HEK293 (cell line): ENCODE data around the gene CASKIN1.

ENCODE experiments used
- EGR2 ChIP-seq: fragments of 450-650 bp; formaldehyde crosslinking; IDR thresholded peaks from 2 replicates; pipeline ENCODE4 v1.5.1; 2016; ENCODE audit warnings: low read depth, missing biosample characterization, missing genetic modification characterization
- IKZF3 ChIP-seq: fragments of 450-650 bp; IDR thresholded peaks from 2 replicates; pipeline ENCODE4 v1.5.0; 2018; ENCODE audit warnings: missing biosample characterization, mild to moderate bottlenecking, missing genetic modification characterization, moderate library complexity
- PRDM1 ChIP-seq: fragments of 450-650 bp; formaldehyde crosslinking; IDR thresholded peaks from 2 replicates; pipeline ENCODE4; 2016; ENCODE audit warnings: missing biosample characterization, missing genetic modification characterization
- PRDM4 ChIP-seq: fragments of 450-650 bp; formaldehyde crosslinking; IDR thresholded peaks from 2 replicates; pipeline ENCODE4 v1.5.1; 2017; ENCODE audit warnings: missing biosample characterization, missing genetic modification characterization
- SALL2 ChIP-seq: fragments of 450-650 bp; formaldehyde crosslinking; IDR thresholded peaks from 2 replicates; pipeline ENCODE4 v1.5.0; 2017; ENCODE audit warnings: missing biosample characterization, mild to moderate bottlenecking, missing genetic modification characterization, borderline replicate concordance
- YY2 ChIP-seq: fragments of 450-650 bp; formaldehyde crosslinking; IDR thresholded peaks from 2 replicates; pipeline ENCODE4 v1.5.1; 2016; ENCODE audit warnings: missing biosample characterization, missing genetic modification characterization
- ZBTB7A ChIP-seq: fragments of 450-650 bp; formaldehyde crosslinking; IDR thresholded peaks from 2 replicates; pipeline ENCODE4 v1.5.1; 2016; ENCODE audit warnings: low read depth, missing biosample characterization, missing genetic modification characterization
- ZFP37 ChIP-seq: fragments of 450-650 bp; formaldehyde crosslinking; IDR thresholded peaks from 2 replicates; pipeline ENCODE4 v1.5.1; 2016; ENCODE audit warnings: missing biosample characterization, missing genetic modification characterization
- ZNF10 ChIP-seq: fragments of 450-650 bp; formaldehyde crosslinking; IDR thresholded peaks from 2 replicates; pipeline ENCODE4 v1.5.1; 2017; ENCODE audit warnings: missing biosample characterization, missing genetic modification characterization
- ZNF112 ChIP-seq: fragments of 450-650 bp; formaldehyde crosslinking; IDR thresholded peaks from 2 replicates; pipeline ENCODE4 v1.5.0; 2017; ENCODE audit warnings: missing biosample characterization, missing genetic modification characterization
- ZNF157 ChIP-seq: fragments of 450-650 bp; formaldehyde crosslinking; IDR thresholded peaks from 2 replicates; pipeline ENCODE4 v1.5.1; 2016; ENCODE audit warnings: missing biosample characterization, missing genetic modification characterization
- ZNF266 ChIP-seq: fragments of 450-650 bp; formaldehyde crosslinking; IDR thresholded peaks from 2 replicates; pipeline ENCODE4 v1.5.1; 2016; ENCODE audit warnings: missing biosample characterization, missing genetic modification characterization, low read depth
- ZNF335 ChIP-seq: fragments of 450-650 bp; formaldehyde crosslinking; conservative IDR thresholded peaks from 2 replicates; pipeline ENCODE4 v1.5.1; 2016; ENCODE audit warnings: missing biosample characterization, missing genetic modification characterization
- ZNF473 ChIP-seq: fragments of 450-650 bp; formaldehyde crosslinking; IDR thresholded peaks from 2 replicates; pipeline ENCODE4 v1.5.1; 2017; ENCODE audit warnings: missing biosample characterization, missing genetic modification characterization
- ZNF48 ChIP-seq: fragments of 450-650 bp; formaldehyde crosslinking; IDR thresholded peaks from 2 replicates; pipeline ENCODE4 v1.5.1; 2016; ENCODE audit warnings: missing biosample characterization, missing genetic modification characterization
- ZNF558 ChIP-seq: fragments of 450-650 bp; formaldehyde crosslinking; IDR thresholded peaks from 2 replicates; pipeline ENCODE4 v1.5.1; 2016; ENCODE audit warnings: missing biosample characterization, missing genetic modification characterization
- ZNF571 ChIP-seq: fragments of 450-650 bp; formaldehyde crosslinking; IDR thresholded peaks from 2 replicates; pipeline ENCODE4 v1.5.0; 2017; ENCODE audit warnings: missing biosample characterization, missing genetic modification characterization
- ZNF658 ChIP-seq: fragments of 450-650 bp; formaldehyde crosslinking; IDR thresholded peaks from 2 replicates; pipeline ENCODE4; 2016; ENCODE audit warnings: missing biosample characterization, missing genetic modification characterization
- ZNF677 ChIP-seq: fragments of 450-650 bp; IDR thresholded peaks from 2 replicates; pipeline ENCODE4 v1.5.0; 2018; ENCODE audit warnings: missing biosample characterization, mild to moderate bottlenecking, missing genetic modification characterization, moderate library complexity
- ZNF792 ChIP-seq: fragments of 450-650 bp; formaldehyde crosslinking; IDR thresholded peaks from 2 replicates; pipeline ENCODE4 v1.5.1; 2016; ENCODE audit warnings: missing biosample characterization, missing genetic modification characterization
- ZNF843 ChIP-seq: fragments of 450-650 bp; formaldehyde crosslinking; IDR thresholded peaks from 2 replicates; pipeline ENCODE4 v1.5.1; 2016; ENCODE audit warnings: missing biosample characterization, missing genetic modification characterization
- ZSCAN23 ChIP-seq: fragments of 450-650 bp; formaldehyde crosslinking; IDR thresholded peaks from 2 replicates; pipeline ENCODE4 v1.5.1; 2016; ENCODE audit warnings: missing biosample characterization, missing genetic modification characterization
- TF ChIP-seq, protein P1 (sequence below): fragments of 450-650 bp; formaldehyde crosslinking; IDR thresholded peaks from 2 replicates; pipeline ENCODE4 v1.5.1; 2016; ENCODE audit warnings: missing biosample characterization, missing genetic modification characterization, low read depth
- TF ChIP-seq, protein P2 (sequence below): fragments of 450-650 bp; formaldehyde crosslinking; IDR thresholded peaks from 2 replicates; pipeline ENCODE4 v1.5.1; 2016; ENCODE audit warnings: missing biosample characterization, missing genetic modification characterization
- TF ChIP-seq, protein P3 (sequence below): fragments of 450-650 bp; formaldehyde crosslinking; IDR thresholded peaks from 2 replicates; pipeline ENCODE4 v1.5.1; 2016; ENCODE audit warnings: missing biosample characterization, missing genetic modification characterization
- TF ChIP-seq, protein P4 (sequence below): fragments of 450-650 bp; formaldehyde crosslinking; IDR thresholded peaks from 2 replicates; pipeline ENCODE4; 2016; ENCODE audit warnings: missing biosample characterization, missing genetic modification characterization
- TF ChIP-seq, protein P5 (sequence below): fragments of 450-650 bp; formaldehyde crosslinking; IDR thresholded peaks from 2 replicates; pipeline ENCODE4 v1.5.1; 2017; ENCODE audit warnings: missing biosample characterization, missing genetic modification characterization

Gene CASKIN1

GRCh38 chr16:2155091-2155950, 41.1 kb downstream of the CASKIN1 start, which contains the start of gene TRAF7 (continued):
- peak; percentile 50; the same call in 1 of the 2 replicates for TF ChIP-seq PRDM4 (tag by site-specific recombination)
- no peak for TF ChIP-seq ZNF792 (tag by site-specific recombination)
- TF ChIP-seq YY2 (tag by site-specific recombination): 0 out of 2 replicates have a peak, but pooled peaks have one; percentile 47
- TF ChIP-seq ZBTB7A (tag by site-specific recombination): 0 out of 2 replicates have a peak, but pooled peaks have one; percentile 55
- TF ChIP-seq, protein P1, sequence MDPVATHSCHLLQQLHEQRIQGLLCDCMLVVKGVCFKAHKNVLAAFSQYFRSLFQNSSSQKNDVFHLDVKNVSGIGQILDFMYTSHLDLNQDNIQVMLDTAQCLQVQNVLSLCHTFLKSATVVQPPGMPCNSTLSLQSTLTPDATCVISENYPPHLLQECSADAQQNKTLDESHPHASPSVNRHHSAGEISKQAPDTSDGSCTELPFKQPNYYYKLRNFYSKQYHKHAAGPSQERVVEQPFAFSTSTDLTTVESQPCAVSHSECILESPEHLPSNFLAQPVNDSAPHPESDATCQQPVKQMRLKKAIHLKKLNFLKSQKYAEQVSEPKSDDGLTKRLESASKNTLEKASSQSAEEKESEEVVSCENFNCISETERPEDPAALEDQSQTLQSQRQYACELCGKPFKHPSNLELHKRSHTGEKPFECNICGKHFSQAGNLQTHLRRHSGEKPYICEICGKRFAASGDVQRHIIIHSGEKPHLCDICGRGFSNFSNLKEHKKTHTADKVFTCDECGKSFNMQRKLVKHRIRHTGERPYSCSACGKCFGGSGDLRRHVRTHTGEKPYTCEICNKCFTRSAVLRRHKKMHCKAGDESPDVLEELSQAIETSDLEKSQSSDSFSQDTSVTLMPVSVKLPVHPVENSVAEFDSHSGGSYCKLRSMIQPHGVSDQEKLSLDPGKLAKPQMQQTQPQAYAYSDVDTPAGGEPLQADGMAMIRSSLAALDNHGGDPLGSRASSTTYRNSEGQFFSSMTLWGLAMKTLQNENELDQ: no peak
- TF ChIP-seq ZFP37 (tag by site-specific recombination): peak; percentile 78
- TF ChIP-seq, protein P2, sequence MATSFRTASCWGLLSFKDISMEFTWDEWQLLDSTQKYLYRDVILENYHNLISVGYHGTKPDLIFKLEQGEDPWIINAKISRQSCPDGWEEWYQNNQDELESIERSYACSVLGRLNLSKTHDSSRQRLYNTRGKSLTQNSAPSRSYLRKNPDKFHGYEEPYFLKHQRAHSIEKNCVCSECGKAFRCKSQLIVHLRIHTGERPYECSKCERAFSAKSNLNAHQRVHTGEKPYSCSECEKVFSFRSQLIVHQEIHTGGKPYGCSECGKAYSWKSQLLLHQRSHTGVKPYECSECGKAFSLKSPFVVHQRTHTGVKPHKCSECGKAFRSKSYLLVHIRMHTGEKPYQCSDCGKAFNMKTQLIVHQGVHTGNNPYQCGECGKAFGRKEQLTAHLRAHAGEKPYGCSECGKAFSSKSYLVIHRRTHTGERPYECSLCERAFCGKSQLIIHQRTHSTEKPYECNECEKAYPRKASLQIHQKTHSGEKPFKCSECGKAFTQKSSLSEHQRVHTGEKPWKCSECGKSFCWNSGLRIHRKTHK: no peak
- TF ChIP-seq ZNF266 (tag by site-specific recombination): no peak
- TF ChIP-seq ZNF473 (tag by site-specific recombination): no peak
- TF ChIP-seq EGR2 (tag by site-specific recombination): no peak
- TF ChIP-seq ZNF843 (tag by site-specific recombination): peak; percentile 27; the same call in 1 of the 2 replicates
- TF ChIP-seq PRDM1: no peak
- no peak for TF ChIP-seq SALL2 (tag by site-specific recombination)
- TF ChIP-seq, protein P3, sequence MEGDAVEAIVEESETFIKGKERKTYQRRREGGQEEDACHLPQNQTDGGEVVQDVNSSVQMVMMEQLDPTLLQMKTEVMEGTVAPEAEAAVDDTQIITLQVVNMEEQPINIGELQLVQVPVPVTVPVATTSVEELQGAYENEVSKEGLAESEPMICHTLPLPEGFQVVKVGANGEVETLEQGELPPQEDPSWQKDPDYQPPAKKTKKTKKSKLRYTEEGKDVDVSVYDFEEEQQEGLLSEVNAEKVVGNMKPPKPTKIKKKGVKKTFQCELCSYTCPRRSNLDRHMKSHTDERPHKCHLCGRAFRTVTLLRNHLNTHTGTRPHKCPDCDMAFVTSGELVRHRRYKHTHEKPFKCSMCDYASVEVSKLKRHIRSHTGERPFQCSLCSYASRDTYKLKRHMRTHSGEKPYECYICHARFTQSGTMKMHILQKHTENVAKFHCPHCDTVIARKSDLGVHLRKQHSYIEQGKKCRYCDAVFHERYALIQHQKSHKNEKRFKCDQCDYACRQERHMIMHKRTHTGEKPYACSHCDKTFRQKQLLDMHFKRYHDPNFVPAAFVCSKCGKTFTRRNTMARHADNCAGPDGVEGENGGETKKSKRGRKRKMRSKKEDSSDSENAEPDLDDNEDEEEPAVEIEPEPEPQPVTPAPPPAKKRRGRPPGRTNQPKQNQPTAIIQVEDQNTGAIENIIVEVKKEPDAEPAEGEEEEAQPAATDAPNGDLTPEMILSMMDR: no peak
- TF ChIP-seq IKZF3 (tag by site-specific recombination): no peak
- TF ChIP-seq ZNF677 (tag by site-specific recombination): 0 out of 2 replicates have a peak, but pooled peaks have one; percentile 0
- TF ChIP-seq ZNF112 (tag by site-specific recombination): no peak
- TF ChIP-seq ZNF157 (tag by site-specific recombination): no peak
- no peak for TF ChIP-seq ZNF48 (tag by site-specific recombination)
- no peak for TF ChIP-seq ZNF335 (tag by site-specific recombination)
- no peak for TF ChIP-seq ZNF571
- TF ChIP-seq, protein P4, sequence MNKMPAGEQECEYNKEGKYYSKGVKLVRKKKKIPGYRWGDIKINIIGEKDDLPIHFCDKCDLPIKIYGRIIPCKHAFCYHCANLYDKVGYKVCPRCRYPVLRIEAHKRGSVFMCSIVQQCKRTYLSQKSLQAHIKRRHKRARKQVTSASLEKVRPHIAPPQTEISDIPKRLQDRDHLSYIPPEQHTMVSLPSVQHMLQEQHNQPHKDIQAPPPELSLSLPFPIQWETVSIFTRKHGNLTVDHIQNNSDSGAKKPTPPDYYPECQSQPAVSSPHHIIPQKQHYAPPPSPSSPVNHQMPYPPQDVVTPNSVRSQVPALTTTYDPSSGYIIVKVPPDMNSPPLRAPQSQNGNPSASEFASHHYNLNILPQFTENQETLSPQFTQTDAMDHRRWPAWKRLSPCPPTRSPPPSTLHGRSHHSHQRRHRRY (tag by site-specific recombination): no peak
- no peak for TF ChIP-seq ZSCAN23 (tag by site-specific recombination)
- 0 out of 2 replicates have a peak, but pooled peaks have one; percentile 32 for TF ChIP-seq ZNF10 (tag by site-specific recombination)
- TF ChIP-seq ZNF658 (tag by site-specific recombination): no peak
- no peak for TF ChIP-seq ZNF558 (tag by site-specific recombination)
- TF ChIP-seq, protein P5, sequence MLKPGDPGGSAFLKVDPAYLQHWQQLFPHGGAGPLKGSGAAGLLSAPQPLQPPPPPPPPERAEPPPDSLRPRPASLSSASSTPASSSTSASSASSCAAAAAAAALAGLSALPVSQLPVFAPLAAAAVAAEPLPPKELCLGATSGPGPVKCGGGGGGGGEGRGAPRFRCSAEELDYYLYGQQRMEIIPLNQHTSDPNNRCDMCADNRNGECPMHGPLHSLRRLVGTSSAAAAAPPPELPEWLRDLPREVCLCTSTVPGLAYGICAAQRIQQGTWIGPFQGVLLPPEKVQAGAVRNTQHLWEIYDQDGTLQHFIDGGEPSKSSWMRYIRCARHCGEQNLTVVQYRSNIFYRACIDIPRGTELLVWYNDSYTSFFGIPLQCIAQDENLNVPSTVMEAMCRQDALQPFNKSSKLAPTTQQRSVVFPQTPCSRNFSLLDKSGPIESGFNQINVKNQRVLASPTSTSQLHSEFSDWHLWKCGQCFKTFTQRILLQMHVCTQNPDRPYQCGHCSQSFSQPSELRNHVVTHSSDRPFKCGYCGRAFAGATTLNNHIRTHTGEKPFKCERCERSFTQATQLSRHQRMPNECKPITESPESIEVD (tag by site-specific recombination): no peak
